Measurements from ENCODE around the gene ZNF423.

DNA sequence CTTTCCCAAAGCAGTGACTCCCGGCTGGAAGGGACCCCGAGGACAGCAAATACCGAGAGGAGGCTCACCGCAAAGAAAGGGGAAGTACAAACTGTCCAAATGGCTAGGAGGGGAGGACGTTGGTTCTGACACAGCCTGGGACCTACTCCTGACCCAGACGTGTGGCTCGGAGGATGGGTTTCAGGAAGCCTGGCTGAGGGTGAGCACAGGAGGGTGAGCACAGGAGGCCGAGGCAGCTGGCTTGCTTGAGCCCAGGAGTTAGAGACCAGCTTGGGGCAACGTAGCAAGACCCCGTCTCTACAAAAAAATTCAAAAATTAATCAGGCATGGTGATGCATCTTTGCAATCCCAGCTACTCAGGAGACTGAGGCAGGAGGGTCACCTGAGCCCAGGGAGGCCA, 399.1 kb downstream of the ZNF423 start:
- TF ChIP-seq, protein P1, sequence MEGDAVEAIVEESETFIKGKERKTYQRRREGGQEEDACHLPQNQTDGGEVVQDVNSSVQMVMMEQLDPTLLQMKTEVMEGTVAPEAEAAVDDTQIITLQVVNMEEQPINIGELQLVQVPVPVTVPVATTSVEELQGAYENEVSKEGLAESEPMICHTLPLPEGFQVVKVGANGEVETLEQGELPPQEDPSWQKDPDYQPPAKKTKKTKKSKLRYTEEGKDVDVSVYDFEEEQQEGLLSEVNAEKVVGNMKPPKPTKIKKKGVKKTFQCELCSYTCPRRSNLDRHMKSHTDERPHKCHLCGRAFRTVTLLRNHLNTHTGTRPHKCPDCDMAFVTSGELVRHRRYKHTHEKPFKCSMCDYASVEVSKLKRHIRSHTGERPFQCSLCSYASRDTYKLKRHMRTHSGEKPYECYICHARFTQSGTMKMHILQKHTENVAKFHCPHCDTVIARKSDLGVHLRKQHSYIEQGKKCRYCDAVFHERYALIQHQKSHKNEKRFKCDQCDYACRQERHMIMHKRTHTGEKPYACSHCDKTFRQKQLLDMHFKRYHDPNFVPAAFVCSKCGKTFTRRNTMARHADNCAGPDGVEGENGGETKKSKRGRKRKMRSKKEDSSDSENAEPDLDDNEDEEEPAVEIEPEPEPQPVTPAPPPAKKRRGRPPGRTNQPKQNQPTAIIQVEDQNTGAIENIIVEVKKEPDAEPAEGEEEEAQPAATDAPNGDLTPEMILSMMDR (IDR thresholded peaks at IDR 0.05; ENCODE audit: poor library complexity, severe bottlenecking): no peak
- TF ChIP-seq POLR2AphosphoS5 (IDR thresholded peaks at IDR 0.05) (no peak), RAD21 (conservative IDR thresholded peaks at IDR 0.05) (no peak), TAF1 (IDR thresholded peaks at IDR 0.05; ENCODE audit: low read depth) (no peak)
- TF ChIP-seq, protein P2, sequence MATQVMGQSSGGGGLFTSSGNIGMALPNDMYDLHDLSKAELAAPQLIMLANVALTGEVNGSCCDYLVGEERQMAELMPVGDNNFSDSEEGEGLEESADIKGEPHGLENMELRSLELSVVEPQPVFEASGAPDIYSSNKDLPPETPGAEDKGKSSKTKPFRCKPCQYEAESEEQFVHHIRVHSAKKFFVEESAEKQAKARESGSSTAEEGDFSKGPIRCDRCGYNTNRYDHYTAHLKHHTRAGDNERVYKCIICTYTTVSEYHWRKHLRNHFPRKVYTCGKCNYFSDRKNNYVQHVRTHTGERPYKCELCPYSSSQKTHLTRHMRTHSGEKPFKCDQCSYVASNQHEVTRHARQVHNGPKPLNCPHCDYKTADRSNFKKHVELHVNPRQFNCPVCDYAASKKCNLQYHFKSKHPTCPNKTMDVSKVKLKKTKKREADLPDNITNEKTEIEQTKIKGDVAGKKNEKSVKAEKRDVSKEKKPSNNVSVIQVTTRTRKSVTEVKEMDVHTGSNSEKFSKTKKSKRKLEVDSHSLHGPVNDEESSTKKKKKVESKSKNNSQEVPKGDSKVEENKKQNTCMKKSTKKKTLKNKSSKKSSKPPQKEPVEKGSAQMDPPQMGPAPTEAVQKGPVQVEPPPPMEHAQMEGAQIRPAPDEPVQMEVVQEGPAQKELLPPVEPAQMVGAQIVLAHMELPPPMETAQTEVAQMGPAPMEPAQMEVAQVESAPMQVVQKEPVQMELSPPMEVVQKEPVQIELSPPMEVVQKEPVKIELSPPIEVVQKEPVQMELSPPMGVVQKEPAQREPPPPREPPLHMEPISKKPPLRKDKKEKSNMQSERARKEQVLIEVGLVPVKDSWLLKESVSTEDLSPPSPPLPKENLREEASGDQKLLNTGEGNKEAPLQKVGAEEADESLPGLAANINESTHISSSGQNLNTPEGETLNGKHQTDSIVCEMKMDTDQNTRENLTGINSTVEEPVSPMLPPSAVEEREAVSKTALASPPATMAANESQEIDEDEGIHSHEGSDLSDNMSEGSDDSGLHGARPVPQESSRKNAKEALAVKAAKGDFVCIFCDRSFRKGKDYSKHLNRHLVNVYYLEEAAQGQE (IDR thresholded peaks at IDR 0.05; ENCODE audit: borderline replicate concordance): no peak
